ENCODE measurements around the gene UNC5B.

Gene UNC5B

GRCh38 chr10:71334221-71334791 is 121.9 kb downstream of the UNC5B start:
- peaks cover 12% of the 10 kb centered on the region for H3K36me3 Mint-ChIP-seq (ENCODE audit: insufficient read depth)
- peaks cover 15% of the 10 kb centered on the region for H3K4me1 Mint-ChIP-seq
- no peaks in the 10 kb centered on the region for H3K27me3 Mint-ChIP-seq
- H3K9me3 Mint-ChIP-seq, result no peaks in the 10 kb centered on the region
- ATAC-seq (replicated peaks; ENCODE audit: extremely low read depth, poor library complexity, severe bottlenecking) (no peak), DNase-seq (ENCODE audit: low spot score in 2 of 2) (no peak)
- no peak overlapping the region for H3K27ac Mint-ChIP-seq (ENCODE audit: low read depth)
- H3K4me3 Mint-ChIP-seq, result no peak overlapping the region

GRCh38 chr10:71335173-71335708 is 122.9 kb downstream of the UNC5B start:
- no peaks in the 10 kb centered on the region for H3K27me3 Mint-ChIP-seq
- H3K9me3 Mint-ChIP-seq, result no peaks in the 10 kb centered on the region
- no peak overlapping the region for H3K4me3 Mint-ChIP-seq
- ATAC-seq (replicated peaks; ENCODE audit: extremely low read depth, poor library complexity, severe bottlenecking), result no peak
- H3K27ac Mint-ChIP-seq (ENCODE audit: low read depth), result peak overlapping the region; percentile 49
- H3K4me1 Mint-ChIP-seq, result peaks cover 15% of the 10 kb centered on the region
- no peak for DNase-seq (ENCODE audit: low spot score in 2 of 2)
- H3K36me3 Mint-ChIP-seq (ENCODE audit: insufficient read depth), result peaks cover 12% of the 10 kb centered on the region

GRCh38 chr10:71336632-71337031 is 124.3 kb downstream of the UNC5B start:
- ATAC-seq (replicated peaks; ENCODE audit: extremely low read depth, poor library complexity, severe bottlenecking) (no peak), DNase-seq (ENCODE audit: low spot score in 2 of 2) (no peak)
- Mint-ChIP-seq H3K27me3 (no peaks in the 10 kb centered on the region), H3K4me1 (peaks cover 15% of the 10 kb centered on the region), H3K27ac (ENCODE audit: low read depth) (no peak overlapping the region), H3K36me3 (ENCODE audit: insufficient read depth) (peaks cover 12% of the 10 kb centered on the region), H3K9me3 (no peaks in the 10 kb centered on the region), H3K4me3 (no peak overlapping the region)

GRCh38 chr10:71337219-71337701 is 124.9 kb downstream of the UNC5B start:
- no peaks in the 10 kb centered on the region for H3K9me3 Mint-ChIP-seq
- peaks cover 15% of the 10 kb centered on the region for H3K4me1 Mint-ChIP-seq
- H3K27ac Mint-ChIP-seq (ENCODE audit: low read depth), result no peak overlapping the region
- H3K4me3 Mint-ChIP-seq, result no peak overlapping the region
- no peak for ATAC-seq (replicated peaks; ENCODE audit: extremely low read depth, poor library complexity, severe bottlenecking)
- peaks cover 13% of the 10 kb centered on the region for H3K36me3 Mint-ChIP-seq (ENCODE audit: insufficient read depth)
- DNase-seq (ENCODE audit: low spot score in 2 of 2), result no peak
- H3K27me3 Mint-ChIP-seq, result no peaks in the 10 kb centered on the region

- Mint-ChIP-seq H3K4me3 (no peak overlapping the region), H3K27me3 (no peaks in the 10 kb centered on the region), H3K27ac (ENCODE audit: low read depth) (no peak overlapping the region), H3K9me3 (no peaks in the 10 kb centered on the region), H3K36me3 (ENCODE audit: insufficient read depth) (peaks cover 14% of the 10 kb centered on the region), H3K4me1 (peaks cover 15% of the 10 kb centered on the region)
- DNase-seq (ENCODE audit: low spot score in 2 of 2) (no peak), ATAC-seq (replicated peaks; ENCODE audit: extremely low read depth, poor library complexity, severe bottlenecking) (no peak)
These were observed 126.5 kb downstream of the UNC5B start for GRCh38 chr10:71338728-71339495.

- Mint-ChIP-seq H3K9me3 (no peaks in the 10 kb centered on the region), H3K4me1 (peaks cover 15% of the 10 kb centered on the region), H3K27ac (ENCODE audit: low read depth) (no peak overlapping the region), H3K27me3 (no peaks in the 10 kb centered on the region), H3K4me3 (no peak overlapping the region), H3K36me3 (ENCODE audit: insufficient read depth) (peaks cover 10% of the 10 kb centered on the region)
- DNase-seq (ENCODE audit: low spot score in 2 of 2) (no peak), ATAC-seq (replicated peaks; ENCODE audit: extremely low read depth, poor library complexity, severe bottlenecking) (no peak)
These were observed 127.6 kb downstream of the UNC5B start for GRCh38 chr10:71339796-71340589.

- ATAC-seq (replicated peaks; ENCODE audit: extremely low read depth, poor library complexity, severe bottlenecking) (no peak), DNase-seq (ENCODE audit: low spot score in 2 of 2) (no peak)
- H3K4me1 Mint-ChIP-seq, result peaks cover 13% of the 10 kb centered on the region
- no peak overlapping the region for H3K4me3 Mint-ChIP-seq
- no peaks in the 10 kb centered on the region for H3K9me3 Mint-ChIP-seq
- no peaks in the 10 kb centered on the region for H3K27me3 Mint-ChIP-seq
- H3K36me3 Mint-ChIP-seq (ENCODE audit: insufficient read depth), result peaks cover 4% of the 10 kb centered on the region
- no peak overlapping the region for H3K27ac Mint-ChIP-seq (ENCODE audit: low read depth)
These were observed 130.4 kb downstream of the UNC5B start for GRCh38 chr10:71342573-71343391.

GRCh38 chr10:71343392-71343773 is 131.0 kb downstream of the UNC5B start:
- peaks cover 13% of the 10 kb centered on the region for H3K4me1 Mint-ChIP-seq
- H3K9me3 Mint-ChIP-seq, result no peaks in the 10 kb centered on the region
- no peak for ATAC-seq (replicated peaks; ENCODE audit: extremely low read depth, poor library complexity, severe bottlenecking)
- no peak overlapping the region for H3K27ac Mint-ChIP-seq (ENCODE audit: low read depth)
- H3K4me3 Mint-ChIP-seq, result no peak overlapping the region
- H3K36me3 Mint-ChIP-seq (ENCODE audit: insufficient read depth), result peaks cover 4% of the 10 kb centered on the region
- no peak for DNase-seq (ENCODE audit: low spot score in 2 of 2)
- no peaks in the 10 kb centered on the region for H3K27me3 Mint-ChIP-seq

- Mint-ChIP-seq H3K27ac (ENCODE audit: low read depth) (no peak overlapping the region), H3K36me3 (ENCODE audit: insufficient read depth) (peaks cover 4% of the 10 kb centered on the region), H3K27me3 (no peaks in the 10 kb centered on the region), H3K9me3 (no peaks in the 10 kb centered on the region), H3K4me3 (no peak overlapping the region), H3K4me1 (peaks cover 13% of the 10 kb centered on the region)
- ATAC-seq (replicated peaks; ENCODE audit: extremely low read depth, poor library complexity, severe bottlenecking) (no peak), DNase-seq (ENCODE audit: low spot score in 2 of 2) (no peak)
These were observed 132.0 kb downstream of the UNC5B start for GRCh38 chr10:71344154-71344925.

GRCh38 chr10:71344993-71345480 is 132.7 kb downstream of the UNC5B start:
- no peaks in the 10 kb centered on the region for H3K9me3 Mint-ChIP-seq
- H3K36me3 Mint-ChIP-seq (ENCODE audit: insufficient read depth), result peaks cover 4% of the 10 kb centered on the region
- H3K27ac Mint-ChIP-seq (ENCODE audit: low read depth), result no peak overlapping the region
- no peak for DNase-seq (ENCODE audit: low spot score in 2 of 2)
- H3K4me1 Mint-ChIP-seq, result peaks cover 19% of the 10 kb centered on the region
- H3K4me3 Mint-ChIP-seq, result no peak overlapping the region
- no peaks in the 10 kb centered on the region for H3K27me3 Mint-ChIP-seq
- no peak for ATAC-seq (replicated peaks; ENCODE audit: extremely low read depth, poor library complexity, severe bottlenecking)

GRCh38 chr10:71345694-71346093 is 133.3 kb downstream of the UNC5B start:
- ATAC-seq (replicated peaks; ENCODE audit: extremely low read depth, poor library complexity, severe bottlenecking), result no peak
- Mint-ChIP-seq H3K27me3 (no peaks in the 10 kb centered on the region), H3K27ac (ENCODE audit: low read depth) (no peak overlapping the region)

More at GRCh38 chr10:71345694-71346093, 133.3 kb downstream of the UNC5B start:
- Mint-ChIP-seq H3K36me3 (ENCODE audit: insufficient read depth) (peaks cover 4% of the 10 kb centered on the region), H3K9me3 (no peaks in the 10 kb centered on the region), H3K4me3 (no peak overlapping the region), H3K4me1 (peaks cover 18% of the 10 kb centered on the region)
- no peak for DNase-seq (ENCODE audit: low spot score in 2 of 2)

All from central memory CD8-positive, alpha-beta T cell (primary cell).